Activated CD8-positive, alpha-beta T cell treated with anti-CD3 and anti-CD28 coated beads, Interleukin-2, amount 10 ng/mL, durations not matched to agents 7 days and 5 days (primary cell): ENCODE data around the gene SFRP2. TPM values are rescaled to one million over a fixed set of nuclear protein-coding genes. Genes with fewer than 3 reads are reported as not detected.

Experiments used
- ATAC-seq: fragments of 150-1000 bp; cut with Tn5 transposase; one replicate; pipeline ENCODE4 v1.10.0; 2021; ENCODE audit warnings: moderate library complexity
- CTCF ChIA-PET: fragments of 350-600 bp; sonication (Branson Sonifier 250); formaldehyde crosslinking; loops from one replicate; lab custom pipeline; 2021; ENCODE audit warnings: antibody characterized with exemption; lab: Charles Lee
- POLR2A ChIA-PET: fragments of 350-600 bp; sonication (Branson Sonifier 250); formaldehyde crosslinking; loops from one replicate; lab custom pipeline; 2021; ENCODE audit warnings: antibody characterized with exemption; lab: Charles Lee
- DNase-seq: peaks from one replicate; pipeline ENCODE4 v3.0.0-alpha.2; 2020
- H3K27ac Mint-ChIP-seq: one replicate; pipeline ENCODE4 v1.8.0; 2021; ENCODE audit warnings: mild to moderate bottlenecking, mixed read lengths
- H3K27me3 Mint-ChIP-seq: one replicate; pipeline ENCODE4 v1.8.0; 2021; ENCODE audit warnings: low read depth, mixed read lengths
- H3K36me3 Mint-ChIP-seq: one replicate; pipeline ENCODE4 v1.8.0; 2021; ENCODE audit warnings: low read depth, mixed read lengths
- H3K4me1 Mint-ChIP-seq: one replicate; pipeline ENCODE4 v1.8.0; 2021; ENCODE audit warnings: low read depth, mixed read lengths
- H3K4me3 Mint-ChIP-seq: one replicate; pipeline ENCODE4 v1.8.0; 2021; ENCODE audit warnings: mild to moderate bottlenecking, mixed read lengths
- H3K9me3 Mint-ChIP-seq: one replicate; pipeline ENCODE4 v1.8.0; 2022; ENCODE audit warnings: mixed read lengths; ENCODE audit not compliant: insufficient read depth
- total RNA-seq, 2 experiments: library from RNA; stranded (reverse); gene quantifications; one replicate each; pipeline ENCODE4 v1.2.3, GENCODE V29; 2021

The SFRP2 gene
- total RNA-seq, 2 experiments from 2014 or later = not detected

DNA sequence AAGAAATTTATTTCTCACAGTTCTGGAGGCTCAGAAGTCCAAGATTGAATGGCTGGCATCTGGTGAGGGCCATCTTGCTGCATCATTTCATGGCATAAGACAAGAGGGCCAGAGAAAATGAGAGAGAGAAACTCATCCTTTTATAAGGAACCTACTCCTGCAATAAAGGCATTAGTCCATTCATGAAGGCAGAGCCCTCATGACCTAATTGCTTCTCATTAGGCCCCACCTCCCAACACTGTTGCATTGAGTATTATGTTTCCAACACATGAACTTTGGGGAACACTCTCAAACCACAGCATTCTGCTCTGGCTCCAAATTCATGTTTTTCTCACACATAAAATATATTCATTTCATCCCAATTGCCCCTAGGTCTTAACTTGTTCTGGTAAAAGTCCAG is 43.2 kb downstream of the SFRP2 start:
- Mint-ChIP-seq H3K27me3 (peaks cover 17% of the 10 kb centered on the region), H3K36me3 (no peaks in the 10 kb centered on the region), H3K9me3 (no peaks in the 10 kb centered on the region), H3K27ac (no peak overlapping the region), H3K4me1 (no peaks in the 10 kb centered on the region), H3K4me3 (no peak overlapping the region)
- no peak for DNase-seq
- POLR2A ChIA-PET = no interaction called here
- CTCF ChIA-PET = no interaction called here
- no peak for ATAC-seq

DNA sequence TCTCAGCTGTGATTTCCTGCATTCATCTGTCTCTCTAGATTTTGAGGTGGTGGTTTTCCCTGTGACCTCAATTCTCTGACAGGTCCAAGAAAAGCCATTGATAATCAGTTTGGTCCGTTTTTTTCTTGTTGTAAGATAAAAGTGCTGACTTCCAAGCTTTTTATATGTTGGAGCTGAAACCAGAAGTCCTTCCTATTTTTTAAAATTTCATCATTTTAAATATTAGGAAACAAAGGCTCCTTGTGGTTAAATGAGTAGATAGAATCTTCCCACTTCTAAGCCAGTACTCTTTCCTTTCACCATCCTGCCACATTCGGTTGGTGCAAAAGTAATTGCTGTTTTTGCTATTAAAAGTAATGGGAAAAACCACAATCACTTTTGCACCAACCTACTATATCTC is 47.3 kb downstream of the SFRP2 start:
- Mint-ChIP-seq H3K9me3 (peaks cover 4% of the 10 kb centered on the region), H3K4me1 (no peaks in the 10 kb centered on the region), H3K4me3 (no peak overlapping the region), H3K36me3 (no peaks in the 10 kb centered on the region), H3K27ac (no peak overlapping the region), H3K27me3 (peaks cover 3% of the 10 kb centered on the region)
- ATAC-seq (no peak), DNase-seq (no peak)
- ChIA-PET POLR2A (no interaction called here), CTCF (interaction anchor here (0.8 to 3.0 kb wide), 3 partner anchors 8 to 98 kb away, joined by 3 to 15 read pairs (median 6); no protein-coding TSS in a partner anchor)

DNA sequence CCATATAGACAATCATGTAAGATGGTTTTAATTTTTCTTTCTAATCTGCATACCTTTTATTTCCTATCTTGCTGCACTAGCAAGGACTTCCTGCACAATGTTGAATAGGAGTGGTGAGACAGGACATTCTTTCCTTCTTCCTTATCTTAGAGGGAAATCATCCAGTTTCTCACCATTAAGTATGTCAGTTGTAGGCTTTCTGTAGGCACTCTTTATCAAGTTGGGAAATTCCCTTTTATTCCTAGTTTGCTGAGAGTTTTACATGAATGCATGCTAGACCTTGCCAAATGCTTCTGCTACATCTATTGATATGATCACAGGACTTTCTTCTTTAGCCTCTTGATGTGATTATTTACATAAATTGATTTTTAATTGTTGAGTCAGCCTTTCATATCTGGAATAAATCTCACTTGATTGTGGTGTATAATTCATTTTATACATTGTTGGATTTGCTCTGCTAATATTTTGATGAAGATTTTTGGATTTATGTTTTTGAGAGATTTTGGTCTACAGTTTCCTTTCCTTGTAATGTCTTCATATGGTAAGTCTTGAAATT is 52.9 kb downstream of the SFRP2 start:
- no peak overlapping the region for H3K27ac Mint-ChIP-seq
- ATAC-seq (no peak), DNase-seq (no peak)
- CTCF ChIA-PET = no interaction called here
- no peaks in the 10 kb centered on the region for H3K4me1 Mint-ChIP-seq
- POLR2A ChIA-PET = no interaction called here
- H3K36me3 Mint-ChIP-seq = no peaks in the 10 kb centered on the region
- no peak overlapping the region for H3K4me3 Mint-ChIP-seq
- H3K27me3 Mint-ChIP-seq = peaks cover 17% of the 10 kb centered on the region
- H3K9me3 Mint-ChIP-seq = peaks cover 4% of the 10 kb centered on the region

DNA sequence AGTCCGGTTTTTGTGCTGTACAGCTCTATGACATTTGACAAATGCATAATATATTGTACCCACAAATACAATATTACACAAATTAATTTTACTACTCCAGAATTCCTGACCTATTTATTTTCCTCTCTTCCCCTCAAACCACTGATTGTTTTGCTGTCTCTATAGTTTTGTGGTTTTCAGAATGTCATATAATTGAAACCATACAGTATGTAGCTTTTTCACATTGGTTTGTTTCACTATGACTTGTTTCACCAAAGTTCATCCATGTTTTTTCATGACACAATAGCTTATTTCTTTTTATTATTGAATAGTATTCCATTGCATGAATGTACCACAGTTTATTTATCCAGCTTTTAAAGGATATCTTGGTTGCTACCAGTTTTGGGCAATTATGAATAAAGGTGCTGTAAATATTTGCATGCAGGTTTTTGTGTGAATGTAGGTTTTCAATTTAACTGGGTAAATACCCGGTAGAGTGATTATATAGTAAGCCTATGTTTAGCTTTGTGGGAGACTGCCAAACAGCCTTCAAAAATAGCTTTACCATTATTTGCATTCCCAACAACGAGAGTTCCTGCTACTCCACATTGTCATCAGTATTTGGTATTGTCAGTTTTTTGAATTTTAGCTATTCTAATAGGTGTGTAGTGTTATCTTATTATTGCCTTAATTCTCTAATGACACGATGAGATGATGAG is 55.0 kb downstream of the SFRP2 start:
- H3K36me3 Mint-ChIP-seq = no peaks in the 10 kb centered on the region
- H3K27me3 Mint-ChIP-seq = peaks cover 17% of the 10 kb centered on the region
- ATAC-seq (no peak), DNase-seq (no peak)
- peaks cover 4% of the 10 kb centered on the region for H3K9me3 Mint-ChIP-seq
- ChIA-PET CTCF (interaction anchor here (2.0 kb wide), 1 partner anchor 17 kb away, joined by 8 read pairs; no protein-coding TSS in a partner anchor), POLR2A (no interaction called here)
- no peak overlapping the region for H3K27ac Mint-ChIP-seq
- H3K4me3 Mint-ChIP-seq = no peak overlapping the region
- no peaks in the 10 kb centered on the region for H3K4me1 Mint-ChIP-seq

DNA sequence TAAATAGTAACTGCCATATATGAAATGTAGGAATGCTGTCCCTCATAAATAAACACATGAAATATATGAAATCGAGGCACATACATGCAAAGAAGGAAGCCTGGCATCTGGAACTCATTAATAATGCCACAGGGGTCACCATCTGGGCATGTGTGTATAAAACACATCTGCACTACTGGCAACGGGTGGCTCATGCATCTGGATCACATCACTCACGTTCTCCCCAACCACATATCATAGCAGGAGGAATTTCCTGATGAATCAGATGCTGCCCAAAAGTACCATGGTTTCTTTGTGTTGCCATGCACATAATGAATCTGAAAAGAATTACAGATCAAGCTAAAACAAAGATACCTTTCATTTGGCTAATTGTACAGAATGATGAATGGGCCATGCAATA is 57.6 kb downstream of the SFRP2 start:
- Mint-ChIP-seq H3K36me3 (no peaks in the 10 kb centered on the region), H3K4me3 (no peak overlapping the region), H3K27me3 (peaks cover 16% of the 10 kb centered on the region), H3K4me1 (no peaks in the 10 kb centered on the region), H3K9me3 (no peaks in the 10 kb centered on the region), H3K27ac (no peak overlapping the region)
- ATAC-seq (no peak), DNase-seq (no peak)
- POLR2A ChIA-PET = no interaction called here
- CTCF ChIA-PET = no interaction called here

Other genes with a start within 250 kb of the SFRP2 start
- gene TLR2, start 104.8 kb downstream of the SFRP2 start, total RNA-seq = 1 to 10 TPM; 1.4 to 1.6 TPM
- gene RNF175, start 29.1 kb downstream of the SFRP2 start, total RNA-seq = not detected